T-helper 17 cell (primary cell): ENCODE data around the gene SHROOM3. TPM values are rescaled to one million over a fixed set of nuclear protein-coding genes. Genes with fewer than 3 reads are reported as not detected.

Experiments
- ATAC-seq: fragments of 150-1000 bp; cut with Tn5 transposase; 2 replicates; pipeline ENCODE4 v1.10.0; 2021; ENCODE audit warnings: mild to moderate bottlenecking, moderate library complexity
- DNase-seq, 3 donors: peaks; one replicate each; pipeline versions ENCODE4 v3.0.0 to v3.0.0-alpha.2; 2020 to 2021
- H3K9me3 ChIP-seq: one replicate; pipeline ENCODE4 v1.7.0; 2013; ENCODE audit warnings: low read length, mild to moderate bottlenecking; ENCODE audit not compliant: control insufficient read depth, poor library complexity, severe bottlenecking
- H3K27ac Mint-ChIP-seq: one replicate; pipeline ENCODE4 v1.8.0; 2022; ENCODE audit warnings: mild to moderate bottlenecking, moderate library complexity, mixed read lengths
- H3K27me3 Mint-ChIP-seq: one replicate; pipeline ENCODE4 v1.8.0; 2022; ENCODE audit warnings: mixed read lengths
- H3K36me3 Mint-ChIP-seq: one replicate; pipeline ENCODE4 v1.8.0; 2022; ENCODE audit warnings: low read depth, mixed read lengths
- H3K4me1 Mint-ChIP-seq: one replicate; pipeline ENCODE4 v1.8.0; 2022; ENCODE audit warnings: mild to moderate bottlenecking, mixed read lengths
- H3K4me3 Mint-ChIP-seq: one replicate; pipeline ENCODE4 v1.8.0; 2022; ENCODE audit warnings: mild to moderate bottlenecking, moderate library complexity, mixed read lengths
- total RNA-seq, 4 donors: library from RNA in 2 of 4; stranded (reverse) in 2 of 4; gene quantifications; one replicate each; pipeline ENCODE4 v1.2.3 and lab custom pipeline; 2022 to 2026

The SHROOM3 gene
- total RNA-seq, 2 donors from 2014 or later: not detected

DNA sequence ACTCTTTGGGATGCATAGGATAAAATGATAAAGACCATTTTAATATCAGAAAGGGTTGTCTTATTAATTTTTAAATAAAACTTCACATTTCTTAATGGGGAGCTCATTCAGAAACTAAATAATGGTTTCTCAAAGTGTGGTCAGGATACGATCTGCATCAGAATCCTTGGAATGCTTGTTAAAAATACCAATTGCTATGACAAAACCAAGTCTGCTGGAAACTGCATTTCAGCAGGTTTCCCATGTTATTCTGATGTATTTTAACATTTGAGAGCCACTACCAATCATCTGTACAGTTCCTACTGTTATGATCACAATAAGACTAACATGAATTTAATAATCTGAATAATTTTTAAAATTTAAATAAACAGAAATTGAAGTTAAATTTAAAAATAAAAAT lies 347.8 kb downstream of the SHROOM3 start:
- H3K27ac Mint-ChIP-seq: no peak overlapping the region
- H3K4me3 Mint-ChIP-seq: no peak overlapping the region
- H3K36me3 Mint-ChIP-seq: no peaks in the 10 kb centered on the region
- H3K27me3 Mint-ChIP-seq: peaks cover 36% of the 10 kb centered on the region
- no peaks in the 10 kb centered on the region for H3K4me1 Mint-ChIP-seq
- H3K9me3 ChIP-seq: no peaks in the 10 kb centered on the region
- no peak for DNase-seq
- ATAC-seq: no peak

DNA sequence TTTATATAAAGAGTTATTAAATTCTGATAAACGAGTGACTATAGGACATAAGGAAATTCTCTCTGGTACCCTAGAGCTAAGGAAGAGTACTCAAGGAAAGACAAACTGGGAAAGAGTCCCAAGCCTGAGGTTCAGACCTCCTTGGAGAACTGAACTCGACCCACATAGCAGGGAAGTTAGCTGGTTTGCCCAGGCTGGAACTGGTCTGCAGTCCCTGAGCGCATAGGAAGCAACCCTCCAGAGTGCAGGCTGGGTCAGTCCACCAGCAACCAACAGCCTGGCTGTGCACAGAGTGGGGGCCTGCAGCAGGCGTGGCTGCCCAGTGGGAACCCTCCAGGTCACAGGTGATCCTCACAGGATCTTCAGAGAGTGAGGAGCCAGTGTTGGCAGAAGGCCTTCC lies 348.8 kb downstream of the SHROOM3 start:
- Mint-ChIP-seq H3K4me3 (no peak overlapping the region), H3K27me3 (peaks cover 31% of the 10 kb centered on the region), H3K27ac (no peak overlapping the region), H3K4me1 (no peaks in the 10 kb centered on the region), H3K36me3 (peaks cover under 1% of the 10 kb centered on the region)
- H3K9me3 ChIP-seq: no peaks in the 10 kb centered on the region
- ATAC-seq (no peak), DNase-seq (no peak)

DNA sequence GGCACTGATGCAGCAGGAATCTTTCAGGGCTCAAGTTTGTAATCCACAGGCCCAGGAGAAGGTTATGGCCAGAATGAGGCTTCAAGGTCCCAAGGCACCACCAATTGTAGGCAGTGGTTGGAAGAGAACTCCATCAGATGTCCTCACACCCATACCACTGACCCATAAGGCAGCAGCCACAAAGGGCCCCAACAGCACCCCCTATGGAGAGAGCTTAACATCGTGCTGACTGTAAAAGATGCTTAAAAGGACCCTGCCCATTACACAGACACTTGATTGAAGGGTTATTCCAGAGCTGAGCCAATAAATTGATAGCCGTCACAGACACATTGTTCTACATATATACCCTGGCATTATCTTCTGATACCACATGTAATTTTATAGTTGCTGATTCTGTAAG lies 349.2 kb downstream of the SHROOM3 start:
- no peaks in the 10 kb centered on the region for H3K9me3 ChIP-seq
- Mint-ChIP-seq H3K27me3 (peaks cover 27% of the 10 kb centered on the region), H3K4me3 (no peak overlapping the region), H3K4me1 (no peaks in the 10 kb centered on the region), H3K36me3 (peaks cover 2% of the 10 kb centered on the region), H3K27ac (no peak overlapping the region)
- ATAC-seq (no peak), DNase-seq (no peak)

DNA sequence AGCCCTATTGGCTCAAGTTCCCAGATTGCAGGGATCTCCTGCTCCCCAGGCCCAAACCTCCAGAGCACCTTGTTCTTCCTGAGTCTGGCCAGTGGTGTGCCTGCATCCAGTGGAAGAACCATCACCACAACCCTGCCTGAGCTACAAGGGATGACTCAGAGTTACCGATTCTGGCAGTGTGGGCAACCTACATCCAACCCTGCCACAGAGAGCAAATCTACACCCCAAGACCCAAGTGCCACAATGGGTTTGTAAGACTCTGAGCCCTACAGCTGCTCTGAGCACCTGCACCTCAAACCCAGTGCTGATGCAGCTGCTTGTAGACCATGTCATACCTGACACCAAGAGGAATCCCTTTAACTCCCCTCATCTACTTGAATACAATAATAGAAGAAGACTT lies 352.9 kb downstream of the SHROOM3 start:
- Mint-ChIP-seq H3K27ac (no peak overlapping the region), H3K4me1 (no peaks in the 10 kb centered on the region), H3K36me3 (peaks cover 2% of the 10 kb centered on the region), H3K4me3 (no peak overlapping the region), H3K27me3 (peaks cover 19% of the 10 kb centered on the region)
- no peak for DNase-seq
- no peaks in the 10 kb centered on the region for H3K9me3 ChIP-seq
- ATAC-seq: no peak

DNA sequence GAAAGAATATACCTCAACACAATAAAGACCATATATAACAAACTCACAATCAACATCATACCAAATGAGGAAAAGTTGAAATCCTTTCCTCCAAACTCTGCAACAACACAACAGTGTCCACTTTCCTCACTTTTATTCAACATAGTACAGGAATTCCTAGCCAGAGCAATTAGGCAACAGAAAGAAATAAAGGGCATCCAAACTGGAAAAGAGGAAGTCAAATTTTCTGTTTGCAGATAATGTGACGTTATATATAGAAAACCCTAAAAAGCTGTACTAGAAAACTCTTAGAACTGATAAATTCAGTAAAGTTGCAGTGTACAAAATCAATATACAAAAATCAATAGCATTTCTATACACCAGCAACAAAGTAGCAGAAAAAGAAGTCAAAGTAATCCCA lies 355.3 kb downstream of the SHROOM3 start:
- Mint-ChIP-seq H3K27me3 (no peaks in the 10 kb centered on the region), H3K4me1 (no peaks in the 10 kb centered on the region), H3K4me3 (no peak overlapping the region), H3K36me3 (peaks cover 2% of the 10 kb centered on the region), H3K27ac (no peak overlapping the region)
- H3K9me3 ChIP-seq: no peaks in the 10 kb centered on the region
- DNase-seq (no peak), ATAC-seq (no peak)

DNA sequence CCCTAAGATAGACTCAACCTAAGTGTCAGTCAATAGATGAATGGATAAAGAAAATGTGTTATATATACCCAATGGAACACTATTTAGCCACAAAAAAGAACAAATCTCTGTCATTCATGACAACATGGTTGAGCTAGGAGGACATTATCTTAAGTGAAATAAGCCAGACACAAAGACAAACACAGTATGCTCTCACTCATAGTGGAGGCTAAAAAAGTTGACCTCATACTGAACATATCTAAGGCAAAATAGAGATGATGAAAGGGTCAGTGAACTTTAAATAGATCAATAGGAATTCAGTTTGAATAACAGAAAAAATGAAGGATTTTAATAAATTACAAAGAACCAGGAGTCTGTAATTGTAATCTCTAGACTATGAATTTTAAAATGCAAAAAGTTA lies 356.4 kb downstream of the SHROOM3 start:
- Mint-ChIP-seq H3K27ac (no peak overlapping the region), H3K4me3 (no peak overlapping the region), H3K36me3 (peaks cover 4% of the 10 kb centered on the region), H3K27me3 (no peaks in the 10 kb centered on the region), H3K4me1 (no peaks in the 10 kb centered on the region)
- DNase-seq (no peak), ATAC-seq (no peak)
- no peaks in the 10 kb centered on the region for H3K9me3 ChIP-seq

DNA sequence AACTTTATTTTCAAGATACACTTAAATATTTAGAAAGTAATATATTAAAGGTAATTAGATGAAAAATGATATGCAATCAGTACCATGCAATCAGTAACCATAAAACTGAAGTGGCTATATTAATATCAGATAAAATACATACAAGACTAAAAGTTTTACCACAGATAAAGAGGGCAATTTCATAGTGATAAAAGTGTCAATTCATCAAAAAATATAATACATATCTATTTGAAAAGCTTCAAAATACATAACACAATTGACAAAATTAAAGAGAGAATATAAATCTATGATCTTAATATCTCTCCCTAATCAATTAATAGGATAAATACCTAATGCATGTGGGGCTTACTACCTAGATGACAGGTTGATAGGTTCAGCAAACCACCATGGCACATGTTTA lies 357.4 kb downstream of the SHROOM3 start:
- H3K4me1 Mint-ChIP-seq: no peaks in the 10 kb centered on the region
- no peak overlapping the region for H3K4me3 Mint-ChIP-seq
- H3K27me3 Mint-ChIP-seq: no peaks in the 10 kb centered on the region
- H3K36me3 Mint-ChIP-seq: peaks cover 4% of the 10 kb centered on the region
- no peak for DNase-seq
- no peaks in the 10 kb centered on the region for H3K9me3 ChIP-seq
- no peak for ATAC-seq
- no peak overlapping the region for H3K27ac Mint-ChIP-seq

DNA sequence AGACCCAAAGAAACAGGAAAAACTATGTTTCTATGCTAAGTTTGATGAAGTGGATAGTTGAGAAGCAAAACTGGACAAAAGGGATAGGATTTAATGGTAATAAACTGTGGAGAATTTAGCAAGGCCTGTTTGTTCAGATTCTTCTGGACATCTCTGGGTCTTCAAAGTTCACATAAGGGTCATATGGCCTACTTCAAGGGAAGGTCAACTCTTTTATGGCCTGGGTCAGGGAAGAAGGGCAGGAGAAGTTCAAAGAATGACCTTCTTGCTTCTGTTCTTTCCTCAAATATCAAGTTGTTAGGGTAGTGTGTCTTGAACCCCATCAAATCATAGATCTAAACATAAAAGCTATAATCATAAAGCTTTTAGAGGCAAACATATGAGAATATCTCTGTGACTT lies 360.2 kb downstream of the SHROOM3 start:
- H3K9me3 ChIP-seq: no peaks in the 10 kb centered on the region

DNA sequence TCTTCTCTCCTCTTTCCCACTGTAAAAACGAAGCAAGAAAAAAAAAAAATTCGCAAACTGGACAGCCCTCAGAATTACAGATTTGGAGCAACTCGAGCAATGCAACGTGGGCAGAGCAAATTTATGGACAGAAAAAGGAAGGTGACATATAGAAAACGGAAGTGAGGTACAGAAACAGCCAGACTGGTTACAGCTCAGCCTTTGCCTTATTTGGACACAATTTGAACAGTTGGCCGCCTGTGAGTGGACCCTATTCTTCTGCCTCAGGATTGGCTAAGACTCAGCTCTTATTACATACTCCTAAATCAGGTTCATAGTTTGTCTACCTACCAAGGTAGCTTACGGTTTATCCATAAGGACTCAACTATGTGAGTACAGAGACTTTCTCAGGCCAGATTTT lies 364.1 kb downstream of the SHROOM3 start:
- no peak for DNase-seq
- H3K4me3 Mint-ChIP-seq: no peak overlapping the region
- peaks cover 46% of the 10 kb centered on the region for H3K27me3 Mint-ChIP-seq
- H3K4me1 Mint-ChIP-seq: no peaks in the 10 kb centered on the region
- peaks cover 7% of the 10 kb centered on the region for H3K36me3 Mint-ChIP-seq
- H3K27ac Mint-ChIP-seq: no peak overlapping the region
- no peaks in the 10 kb centered on the region for H3K9me3 ChIP-seq
- no peak for ATAC-seq

More for the DNA sequence above, 360.2 kb downstream of the SHROOM3 start:
- Mint-ChIP-seq H3K36me3 (peaks cover 4% of the 10 kb centered on the region), H3K27ac (no peak overlapping the region), H3K4me3 (no peak overlapping the region), H3K4me1 (no peaks in the 10 kb centered on the region), H3K27me3 (peaks cover 16% of the 10 kb centered on the region)
- no peak for DNase-seq
- no peak for ATAC-seq

DNA sequence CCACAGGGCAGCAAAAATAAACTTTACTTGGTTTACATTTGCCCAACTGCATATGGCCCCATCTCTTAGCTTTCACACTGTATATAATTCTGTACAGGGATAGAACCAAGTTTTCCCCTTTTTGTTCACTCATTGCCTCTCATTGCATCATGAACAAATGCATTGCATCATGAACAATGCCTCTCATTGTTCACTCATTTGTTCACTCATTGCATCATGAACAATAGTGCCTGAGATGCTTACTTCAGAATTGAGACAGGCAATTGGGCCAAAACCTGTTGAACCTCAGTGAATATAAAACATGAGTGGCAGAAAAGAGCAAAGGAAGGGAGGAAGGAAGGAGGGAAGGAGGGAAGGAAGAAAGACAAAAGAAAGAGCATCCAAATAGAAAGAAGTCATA lies 364.7 kb downstream of the SHROOM3 start:
- no peaks in the 10 kb centered on the region for H3K4me1 Mint-ChIP-seq
- H3K4me3 Mint-ChIP-seq: no peak overlapping the region
- H3K27ac Mint-ChIP-seq: no peak overlapping the region
- ATAC-seq (no peak), DNase-seq (no peak)
- H3K9me3 ChIP-seq: no peaks in the 10 kb centered on the region
- H3K27me3 Mint-ChIP-seq: peaks cover 51% of the 10 kb centered on the region
- H3K36me3 Mint-ChIP-seq: peaks cover 7% of the 10 kb centered on the region

DNA sequence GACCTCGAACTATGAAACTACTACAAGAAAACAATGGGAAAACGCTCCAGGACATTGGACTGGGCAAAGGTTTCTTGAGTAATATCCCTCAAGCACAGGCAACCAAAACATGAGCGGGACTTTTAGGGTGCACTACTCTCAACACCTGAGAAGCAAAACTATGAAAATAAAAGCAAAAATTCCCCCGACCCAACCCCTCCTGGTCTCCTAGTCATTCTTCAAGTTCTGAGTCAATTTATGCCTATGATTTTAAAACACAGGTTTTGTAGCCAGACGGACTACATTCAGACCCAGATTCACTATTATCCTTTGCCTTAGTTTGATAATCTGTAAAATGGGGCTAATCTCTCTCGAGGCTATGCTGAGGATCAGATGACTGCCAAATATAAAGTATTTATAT lies 365.9 kb downstream of the SHROOM3 start:
- H3K9me3 ChIP-seq: no peaks in the 10 kb centered on the region
- H3K27ac Mint-ChIP-seq: no peak overlapping the region

DNA sequence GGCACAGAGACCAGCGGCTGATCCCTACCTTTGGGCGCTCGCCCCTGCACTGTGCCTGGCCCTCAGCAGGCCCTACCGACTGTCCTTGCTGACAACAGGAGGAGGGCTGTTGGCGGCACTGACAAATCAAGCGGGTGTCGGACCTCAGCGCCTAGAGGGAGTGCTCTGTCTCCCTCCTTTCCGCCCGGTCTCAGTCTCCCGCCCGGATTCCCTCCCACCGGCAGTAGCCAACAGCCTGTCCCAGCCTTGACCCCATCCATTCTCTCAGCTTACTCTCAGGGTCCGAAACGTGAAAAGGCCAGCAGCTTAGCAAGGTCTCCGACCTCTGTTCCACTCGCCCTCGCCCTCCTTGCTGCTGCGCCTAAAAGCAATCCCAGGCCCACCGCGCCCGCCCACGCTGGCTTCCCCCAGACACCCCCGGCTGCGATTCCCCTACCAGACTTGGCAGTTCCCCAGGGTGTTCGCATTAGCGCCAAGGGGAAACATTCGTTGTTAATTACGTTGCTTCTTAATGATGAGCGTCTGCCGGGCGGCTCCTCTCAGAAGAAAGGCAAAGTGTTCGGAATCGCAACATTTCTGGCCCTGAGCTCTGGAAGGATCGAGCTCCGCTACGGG lies 366.7 kb downstream of the SHROOM3 start:
- H3K27ac Mint-ChIP-seq: no peak overlapping the region
- no peak for ATAC-seq
- no peaks in the 10 kb centered on the region for H3K4me1 Mint-ChIP-seq
- H3K27me3 Mint-ChIP-seq: peaks cover 52% of the 10 kb centered on the region
- H3K9me3 ChIP-seq: no peaks in the 10 kb centered on the region
- no peak overlapping the region for H3K4me3 Mint-ChIP-seq
- no peak for DNase-seq
- peaks cover 5% of the 10 kb centered on the region for H3K36me3 Mint-ChIP-seq

More for the DNA sequence above, 365.9 kb downstream of the SHROOM3 start:
- peaks cover 52% of the 10 kb centered on the region for H3K27me3 Mint-ChIP-seq
- H3K4me1 Mint-ChIP-seq: no peaks in the 10 kb centered on the region
- DNase-seq (no peak), ATAC-seq (no peak)
- no peak overlapping the region for H3K4me3 Mint-ChIP-seq
- H3K36me3 Mint-ChIP-seq: peaks cover 7% of the 10 kb centered on the region

DNA sequence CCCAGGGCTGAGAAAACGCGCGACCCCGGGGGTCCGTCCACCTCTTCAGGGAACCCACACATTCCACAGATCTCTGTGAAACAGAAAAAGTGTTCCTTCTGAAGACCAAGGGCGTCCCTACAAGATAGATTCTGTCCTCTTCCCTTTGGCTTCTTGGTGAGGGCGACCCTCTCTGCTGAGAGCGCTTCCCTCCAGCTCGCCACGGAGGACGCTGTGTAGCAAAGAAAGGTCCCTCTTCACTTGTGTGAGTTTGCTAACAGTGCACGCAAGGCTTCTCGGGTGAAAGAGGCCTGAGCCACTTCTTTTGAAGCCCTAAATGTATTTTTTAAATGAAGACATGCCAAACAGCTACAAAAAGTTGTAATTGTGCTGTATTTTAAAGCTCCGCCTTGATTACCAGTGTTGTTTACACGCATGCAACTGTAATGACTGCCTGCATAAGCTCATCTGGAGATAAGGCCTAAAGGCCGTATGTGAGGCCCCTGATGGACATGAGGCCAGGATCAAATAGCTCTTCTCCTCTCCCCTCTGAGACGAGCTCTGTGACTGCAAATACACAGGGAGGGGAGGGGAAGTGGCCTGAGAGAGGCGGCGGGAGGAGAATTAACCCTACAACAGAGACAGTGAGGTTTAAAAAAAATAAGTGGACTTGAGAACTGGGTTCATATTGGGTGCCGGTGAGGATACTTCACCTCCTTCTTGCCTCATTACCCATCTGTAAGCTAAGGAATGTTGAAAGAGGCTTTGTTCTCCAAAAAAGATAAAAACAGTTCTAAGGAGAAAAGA lies 367.4 kb downstream of the SHROOM3 start:
- ATAC-seq: no peak
- no peaks in the 10 kb centered on the region for H3K4me1 Mint-ChIP-seq
- H3K36me3 Mint-ChIP-seq: peaks cover 5% of the 10 kb centered on the region
- peaks cover 52% of the 10 kb centered on the region for H3K27me3 Mint-ChIP-seq
- H3K9me3 ChIP-seq: no peaks in the 10 kb centered on the region
- H3K27ac Mint-ChIP-seq: no peak overlapping the region
- H3K4me3 Mint-ChIP-seq: no peak overlapping the region
- DNase-seq: no peak

DNA sequence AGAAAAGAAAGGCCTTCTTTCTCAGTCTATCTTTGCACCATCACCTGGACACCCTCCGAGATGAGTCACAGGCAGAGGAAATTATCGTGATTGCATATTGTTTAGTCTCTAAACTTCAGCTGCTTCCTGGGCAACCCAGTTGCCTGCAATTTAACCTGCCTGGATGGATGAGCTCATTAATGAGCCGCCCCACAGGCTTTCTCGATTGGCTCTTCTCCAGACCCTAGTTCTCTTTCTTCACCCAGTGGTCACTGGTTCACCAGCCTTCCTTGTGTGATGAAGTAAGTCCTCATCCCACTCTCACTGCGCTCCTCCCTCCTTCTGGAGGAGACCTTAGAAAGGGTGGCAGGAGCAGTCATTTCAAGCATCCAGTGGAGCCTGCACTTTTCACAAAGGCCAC lies 368.5 kb downstream of the SHROOM3 start:
- H3K4me3 Mint-ChIP-seq: no peak overlapping the region
- no peaks in the 10 kb centered on the region for H3K4me1 Mint-ChIP-seq
- H3K9me3 ChIP-seq: no peaks in the 10 kb centered on the region
- H3K27me3 Mint-ChIP-seq: peaks cover 52% of the 10 kb centered on the region
- H3K36me3 Mint-ChIP-seq: peaks cover 3% of the 10 kb centered on the region
- ATAC-seq: no peak
- no peak overlapping the region for H3K27ac Mint-ChIP-seq
- DNase-seq: no peak
